ENCODE measurements around the gene SEMA6C.

The SEMA6C gene

DNA sequence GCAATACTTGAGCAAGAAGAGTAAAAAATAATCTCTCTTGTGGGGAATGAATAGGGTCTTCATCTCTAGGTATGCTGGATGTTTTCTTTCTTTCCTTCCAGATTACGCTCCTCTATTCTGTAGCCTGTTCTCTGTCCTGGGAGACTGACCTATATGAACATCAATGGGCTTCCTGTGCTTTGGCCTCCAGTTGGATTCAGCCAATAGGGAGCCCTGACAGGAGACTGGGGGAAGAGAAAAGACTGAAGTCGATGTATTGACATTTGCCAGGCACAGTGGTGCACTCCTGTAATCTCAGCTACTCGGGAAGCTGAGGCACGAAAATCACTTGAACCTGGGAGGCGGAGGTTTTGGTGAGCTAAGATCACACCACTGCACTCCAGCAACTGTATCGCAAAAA lies 17.6 kb downstream of the SEMA6C start:
- TF ChIP-seq, protein P1, sequence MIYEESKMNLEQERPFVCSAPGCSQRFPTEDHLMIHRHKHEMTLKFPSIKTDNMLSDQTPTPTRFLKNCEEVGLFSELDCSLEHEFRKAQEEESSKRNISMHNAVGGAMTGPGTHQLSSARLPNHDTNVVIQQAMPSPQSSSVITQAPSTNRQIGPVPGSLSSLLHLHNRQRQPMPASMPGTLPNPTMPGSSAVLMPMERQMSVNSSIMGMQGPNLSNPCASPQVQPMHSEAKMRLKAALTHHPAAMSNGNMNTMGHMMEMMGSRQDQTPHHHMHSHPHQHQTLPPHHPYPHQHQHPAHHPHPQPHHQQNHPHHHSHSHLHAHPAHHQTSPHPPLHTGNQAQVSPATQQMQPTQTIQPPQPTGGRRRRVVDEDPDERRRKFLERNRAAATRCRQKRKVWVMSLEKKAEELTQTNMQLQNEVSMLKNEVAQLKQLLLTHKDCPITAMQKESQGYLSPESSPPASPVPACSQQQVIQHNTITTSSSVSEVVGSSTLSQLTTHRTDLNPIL (CRISPR knock-in tag; IDR thresholded peaks at IDR 0.05; ENCODE audit: low read depth), result no peak
- TF ChIP-seq, protein P2, sequence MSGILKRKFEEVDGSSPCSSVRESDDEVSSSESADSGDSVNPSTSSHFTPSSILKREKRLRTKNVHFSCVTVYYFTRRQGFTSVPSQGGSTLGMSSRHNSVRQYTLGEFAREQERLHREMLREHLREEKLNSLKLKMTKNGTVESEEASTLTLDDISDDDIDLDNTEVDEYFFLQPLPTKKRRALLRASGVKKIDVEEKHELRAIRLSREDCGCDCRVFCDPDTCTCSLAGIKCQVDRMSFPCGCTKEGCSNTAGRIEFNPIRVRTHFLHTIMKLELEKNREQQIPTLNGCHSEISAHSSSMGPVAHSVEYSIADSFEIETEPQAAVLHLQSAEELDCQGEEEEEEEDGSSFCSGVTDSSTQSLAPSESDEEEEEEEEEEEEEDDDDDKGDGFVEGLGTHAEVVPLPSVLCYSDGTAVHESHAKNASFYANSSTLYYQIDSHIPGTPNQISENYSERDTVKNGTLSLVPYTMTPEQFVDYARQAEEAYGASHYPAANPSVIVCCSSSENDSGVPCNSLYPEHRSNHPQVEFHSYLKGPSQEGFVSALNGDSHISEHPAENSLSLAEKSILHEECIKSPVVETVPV (CRISPR knock-in tag; IDR thresholded peaks at IDR 0.05), result no peak
- TF ChIP-seq ZC3H10 (CRISPR knock-in tag; IDR thresholded peaks at IDR 0.05), result no peak
- ATAC-seq, result no peak; the same call in 2 of the 3 replicates

DNA sequence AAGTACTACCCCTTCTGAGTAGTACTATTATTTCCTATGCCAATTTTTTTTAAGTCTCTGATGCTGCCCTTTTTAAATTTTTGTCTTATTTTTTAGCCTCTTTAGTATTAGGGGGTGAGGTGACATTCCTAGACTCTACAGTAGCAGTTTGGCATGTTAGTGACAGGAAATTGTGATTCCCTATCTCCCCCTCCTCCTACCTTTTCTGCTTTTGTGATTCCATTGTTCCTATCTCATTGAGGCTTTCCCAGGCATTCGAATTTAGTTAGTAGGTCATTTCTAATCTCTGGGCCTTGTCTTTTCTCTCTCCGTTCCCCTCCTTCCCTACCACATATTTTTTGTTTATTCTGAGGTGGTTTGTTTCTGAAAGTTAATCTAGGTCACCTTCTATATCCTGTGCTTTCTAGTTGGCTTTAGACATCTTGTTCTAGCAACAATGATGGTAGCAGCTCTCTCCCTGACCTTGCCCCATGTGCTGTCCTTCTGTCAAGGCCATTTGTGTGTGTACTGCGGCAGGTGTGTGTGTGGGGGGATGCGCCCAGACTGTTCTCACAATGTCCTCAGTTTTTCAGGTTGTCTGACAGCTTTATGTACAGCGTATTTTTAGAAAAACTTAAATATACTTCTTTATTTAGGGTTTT lies 21.5 kb downstream of the SEMA6C start:
- no peak for ATAC-seq
- no peak for TF ChIP-seq SNAI2 (CRISPR knock-in tag; IDR thresholded peaks at IDR 0.05)

GRCh38 chr1:151113877-151114276 lies 32.6 kb downstream of the SEMA6C start:
- no peak for ATAC-seq
- no peak for TF ChIP-seq ZFP3 (CRISPR knock-in tag; IDR thresholded peaks at IDR 0.05)
- no peak for TF ChIP-seq TSHZ2 (CRISPR knock-in tag; IDR thresholded peaks at IDR 0.05)
- TF ChIP-seq BACH2 (CRISPR knock-in tag; IDR thresholded peaks at IDR 0.05; ENCODE audit: borderline replicate concordance), result no peak
- TF ChIP-seq ZNF70 (CRISPR knock-in tag; IDR thresholded peaks at IDR 0.05), result no peak
- no peak for TF ChIP-seq RARB (CRISPR knock-in tag; IDR thresholded peaks at IDR 0.05)
- no peak for TF ChIP-seq GLIS3 (CRISPR knock-in tag; IDR thresholded peaks at IDR 0.05)
- TF ChIP-seq, protein P2 (CRISPR knock-in tag; IDR thresholded peaks at IDR 0.05), result no peak
- TF ChIP-seq POU6F1 (CRISPR knock-in tag; IDR thresholded peaks at IDR 0.05; ENCODE audit: borderline replicate concordance, low read depth), result no peak
- no peak for TF ChIP-seq ZNF565 (CRISPR knock-in tag; conservative IDR thresholded peaks at IDR 0.05; ENCODE audit: low read depth)
- TF ChIP-seq PPARA (CRISPR knock-in tag; IDR thresholded peaks at IDR 0.05; ENCODE audit: borderline replicate concordance), result no peak
- no peak for TF ChIP-seq OSR1 (CRISPR knock-in tag; IDR thresholded peaks at IDR 0.05)
- no peak for TF ChIP-seq TCF4 (CRISPR knock-in tag; IDR thresholded peaks at IDR 0.05; ENCODE audit: borderline replicate concordance)

DNA sequence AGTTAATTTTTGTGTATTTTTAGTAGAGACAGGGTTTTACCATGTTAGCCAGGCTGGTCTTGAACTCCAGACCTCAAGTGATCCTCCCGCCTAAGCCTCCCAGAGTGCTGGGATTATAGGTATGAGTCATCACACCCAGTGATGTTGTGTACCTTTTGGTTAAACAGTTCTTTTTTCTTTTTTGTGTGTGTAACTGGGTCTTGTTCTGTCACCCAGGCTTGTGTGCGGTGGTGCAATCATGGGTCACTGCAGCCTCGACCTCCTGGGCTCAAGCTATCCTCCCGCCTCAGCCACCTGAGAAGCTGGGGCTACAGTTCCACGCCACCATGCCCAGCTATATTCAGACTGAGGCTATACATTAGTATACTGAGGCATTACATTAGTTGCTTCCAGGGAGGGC lies 38.1 kb downstream of the SEMA6C start:
- ATAC-seq, result no peak
- no peak for TF ChIP-seq ZNF565 (CRISPR knock-in tag; conservative IDR thresholded peaks at IDR 0.05; ENCODE audit: low read depth)
- TF ChIP-seq ZC3H10 (CRISPR knock-in tag; IDR thresholded peaks at IDR 0.05), result no peak
- no peak for TF ChIP-seq ARNTL (CRISPR knock-in tag; IDR thresholded peaks at IDR 0.05; ENCODE audit: borderline replicate concordance, low read depth)
- no peak for TF ChIP-seq ZNF8 (CRISPR knock-in tag; IDR thresholded peaks at IDR 0.05)
- TF ChIP-seq, protein P2 (CRISPR knock-in tag; IDR thresholded peaks at IDR 0.05), result no peak
- TF ChIP-seq ESRRG (CRISPR knock-in tag; IDR thresholded peaks at IDR 0.05), result no peak
- TF ChIP-seq POU6F1 (CRISPR knock-in tag; IDR thresholded peaks at IDR 0.05; ENCODE audit: borderline replicate concordance, low read depth), result no peak
- no peak for TF ChIP-seq GLIS3 (CRISPR knock-in tag; IDR thresholded peaks at IDR 0.05)
- no peak for TF ChIP-seq TOX (CRISPR knock-in tag; IDR thresholded peaks at IDR 0.05; ENCODE audit: borderline replicate concordance)
- TF ChIP-seq, protein P1 (CRISPR knock-in tag; IDR thresholded peaks at IDR 0.05; ENCODE audit: low read depth), result no peak

All from SK-N-SH treated with all-trans-retinoic acid at 6 μM for 48 hours (cell line).